OCI-LY7 (cell line): ENCODE results near the gene FAM217A. TPM values are rescaled to one million over a fixed set of nuclear protein-coding genes. Genes with fewer than 3 reads are reported as not detected.

ENCODE experiments used
- BruUV-seq: library from RNA; stranded (reverse); fragments of 400-500 nt; replicated peaks from 2 replicates; lab custom pipeline; 2021; lab: Mats Ljungman, UMichigan
- CTCF ChIA-PET: fragments of 300-600 bp; sonication (Branson Sonifier 250); formaldehyde crosslinking; loops from one replicate; lab custom pipeline; 2022; ENCODE audit warnings: antibody characterized with exemption; ENCODE audit not compliant: unreplicated experiment; lab: Charles Lee
- POLR2A ChIA-PET: fragments of 300-600 bp; sonication (Branson Sonifier 250); formaldehyde crosslinking; loops from one replicate; lab custom pipeline; 2022; ENCODE audit warnings: antibody characterized with exemption; lab: Charles Lee
- DNase-seq: peaks from one replicate; pipeline ENCODE4 v3.0.0-alpha.2; 2015; ENCODE audit warnings: low spot score
- H2AFZ ChIP-seq: fragments of 200-600 bp; sonication (generic), shearing (Covaris generic); 2 replicates; pipeline ENCODE4 v1.6.1; 2014; ENCODE audit warnings: mild to moderate bottlenecking, antibody characterized with exemption, low read length, moderate library complexity
- H3K27ac ChIP-seq: fragments of 200-600 bp; sonication (generic); 2 replicates; pipeline ENCODE4 v1.5.1; 2014; ENCODE audit warnings: mixed run types, low read depth, mild to moderate bottlenecking, moderate library complexity, low read length, inconsistent platforms; ENCODE audit not compliant: poor library complexity, severe bottlenecking
- H3K36me3 ChIP-seq: fragments of 200-600 bp; sonication (generic); 2 replicates; pipeline ENCODE4 v1.6.1; 2014; ENCODE audit warnings: mild to moderate bottlenecking, antibody characterized with exemption, low read length, moderate library complexity, mixed read lengths; ENCODE audit not compliant: insufficient read depth
- H3K4me1 ChIP-seq: fragments of 200-600 bp; sonication (generic); 2 replicates; pipeline ENCODE4 v1.5.1; 2014; ENCODE audit warnings: mild to moderate bottlenecking, low read length; ENCODE audit not compliant: insufficient read depth, poor library complexity, severe bottlenecking
- H3K4me2 ChIP-seq: fragments of 200-600 bp; sonication (generic); 2 replicates; pipeline ENCODE4 v1.6.1; 2014; ENCODE audit warnings: mild to moderate bottlenecking, low read length
- H3K4me3 ChIP-seq: fragments of 200-600 bp; sonication (generic); 2 replicates; pipeline ENCODE4 v1.5.1; 2014; ENCODE audit warnings: mild to moderate bottlenecking, low read depth, low read length; ENCODE audit not compliant: poor library complexity, severe bottlenecking
- H3K79me2 ChIP-seq: fragments of 200-600 bp; sonication (generic); 2 replicates; pipeline ENCODE4 v1.6.1; 2016; ENCODE audit warnings: low read depth, mild to moderate bottlenecking, low read length, moderate library complexity, mixed read lengths; ENCODE audit not compliant: insufficient read depth
- H3K9me2 ChIP-seq: fragments of 200-600 bp; sonication (generic); 2 replicates; pipeline ENCODE4 v1.6.1; 2016; ENCODE audit warnings: mild to moderate bottlenecking, low read length, mixed read lengths; ENCODE audit not compliant: insufficient read depth
- H3K9me3 ChIP-seq: fragments of 200-600 bp; sonication (generic); 2 replicates; pipeline ENCODE4 v1.6.1; 2014; ENCODE audit warnings: mild to moderate bottlenecking, mixed run types, low read length, mixed read lengths
- H4K20me1 ChIP-seq: fragments of 200-600 bp; sonication (generic); 2 replicates; pipeline ENCODE4 v1.6.1; 2014; ENCODE audit warnings: mild to moderate bottlenecking, antibody characterized with exemption, low read length, moderate library complexity, mixed read lengths; ENCODE audit not compliant: insufficient read depth
- CTCF ChIP-seq: fragments of 200-600 bp; sonication (generic); conservative IDR thresholded peaks from 2 replicates; pipeline ENCODE4 v1.5.1; 2014; ENCODE audit warnings: mild to moderate bottlenecking, antibody characterized with exemption, low read length, moderate library complexity, mixed read lengths
- EZH2phosphoT487 ChIP-seq: fragments of 200-600 bp; sonication (generic); IDR thresholded peaks from 2 replicates; pipeline ENCODE4 v1.6.1; 2018; ENCODE audit warnings: low read depth, borderline replicate concordance, mild to moderate bottlenecking, mixed run types, antibody characterized with exemption, low read length, moderate library complexity, mixed read lengths
- intact Hi-C: fragments of 100-400 bp; cut with micrococcal nuclease; formaldehyde crosslinking; loops from one replicate; pipeline ENCODE4 v1.10.0; 2022; ENCODE audit not compliant: unreplicated experiment
- total RNA-seq, 2 experiments: library from RNA; depleted of rRNA in 1 of 2; stranded (reverse); fragments of >200 nt in 1 of 2; shearing (Covaris generic) in 1 of 2; gene quantifications; 2 replicates each; pipeline ENCODE4 v1.2.3, GENCODE V29; 2014 to 2022

FAM217A gene
- total RNA-seq, 2 experiments from 2014 or later: not detected

GRCh38 chr6:4074478-4075235 is 4.3 kb downstream of the FAM217A start:
- BruUV-seq: no TSS peak
- H3K4me2 ChIP-seq: no peak overlapping the region
- H3K9me3 ChIP-seq: no peaks in the 10 kb centered on the region
- no peak overlapping the region for H2AFZ ChIP-seq
- DNase-seq: no peak
- no peaks in the 10 kb centered on the region for H3K36me3 ChIP-seq
- no peaks in the 10 kb centered on the region for H3K9me2 ChIP-seq
- no peak overlapping the region for H3K4me3 ChIP-seq
- TF ChIP-seq CTCF (no peak), EZH2phosphoT487 (no peak)
- intact Hi-C loops: no loop called here
- H3K79me2 ChIP-seq: no peaks in the 10 kb centered on the region
- CTCF ChIA-PET: no interaction called here
- POLR2A ChIA-PET: interaction anchor here (1.1 kb wide), 1 partner anchor 112 kb away, joined by 3 read pairs; no protein-coding TSS in a partner anchor
- H3K4me1 ChIP-seq: no peaks in the 10 kb centered on the region
- H4K20me1 ChIP-seq: no peaks in the 10 kb centered on the region
- H3K27ac ChIP-seq: no peak overlapping the region

GRCh38 chr6:4071330-4071729 is 7.6 kb downstream of the FAM217A start:
- Histone ChIP-seq H3K4me2 (no peak overlapping the region), H3K36me3 (peaks cover 5% of the 10 kb centered on the region; the same call in 1 of the 2 replicates), H3K4me1 (no peaks in the 10 kb centered on the region), H3K79me2 (no peaks in the 10 kb centered on the region), H3K9me2 (no peaks in the 10 kb centered on the region), H3K4me3 (no peak overlapping the region), H3K9me3 (no peaks in the 10 kb centered on the region), H4K20me1 (no peaks in the 10 kb centered on the region), H2AFZ (no peak overlapping the region), H3K27ac (no peak overlapping the region)
- no peak for TF ChIP-seq EZH2phosphoT487
- TF ChIP-seq CTCF: no peak
- DNase-seq: no peak
- ChIA-PET CTCF (no interaction called here), POLR2A (no interaction called here)
- no TSS peak for BruUV-seq
- intact Hi-C loops: no loop called here

- no peaks in the 10 kb centered on the region for H4K20me1 ChIP-seq
- H3K27ac ChIP-seq: no peak overlapping the region
- intact Hi-C loops: no loop called here
- H3K4me2 ChIP-seq: no peak overlapping the region
- H3K4me1 ChIP-seq: no peaks in the 10 kb centered on the region
- no peaks in the 10 kb centered on the region for H3K9me2 ChIP-seq
- H3K36me3 ChIP-seq: peaks cover 26% of the 10 kb centered on the region
- TF ChIP-seq EZH2phosphoT487 (no peak), CTCF (no peak)
- no peak overlapping the region for H3K4me3 ChIP-seq
- no TSS peak for BruUV-seq
- no peaks in the 10 kb centered on the region for H3K9me3 ChIP-seq
- no peak overlapping the region for H2AFZ ChIP-seq
- CTCF ChIA-PET: no interaction called here
- POLR2A ChIA-PET: interaction anchor here (0.9 kb wide), 1 partner anchor 14 kb away, joined by 3 read pairs; no protein-coding TSS in a partner anchor
- DNase-seq: no peak
- no peaks in the 10 kb centered on the region for H3K79me2 ChIP-seq
Measured at GRCh38 chr6:4069199-4069598, 9.7 kb downstream of the FAM217A start.
